NCI-H446 treated with DMSO at 0.1 percent for 48 hours (cell line): Measurements from ENCODE around the gene CLRN1.

Experiments used
- DNase-seq: peaks from one replicate; lab custom pipeline; 2025; lab: John Stamatoyannopoulos, UW

CLRN1 gene

GRCh38 chr3:150975992-150976368, 3.5 kb upstream of the CLRN1 start:
- DNase-seq = no peak

- DNase-seq = no peak
Observed at GRCh38 chr3:150975086-150975991, 2.8 kb upstream of the CLRN1 start.

- no peak for DNase-seq
Observed at GRCh38 chr3:150970665-150971324, 1.7 kb downstream of the CLRN1 start.

GRCh38 chr3:150968341-150969035, 4.0 kb downstream of the CLRN1 start:
- DNase-seq = no peak

- no peak for DNase-seq
Observed at GRCh38 chr3:150965436-150965835, 7.1 kb downstream of the CLRN1 start.

GRCh38 chr3:150961949-150962348, 10.6 kb downstream of the CLRN1 start:
- no peak for DNase-seq

- no peak for DNase-seq
Observed at GRCh38 chr3:150960708-150961684, 11.5 kb downstream of the CLRN1 start.

- DNase-seq = no peak
Observed at GRCh38 chr3:150958683-150959082, 13.8 kb downstream of the CLRN1 start.

- no peak for DNase-seq
Observed at GRCh38 chr3:150956376-150956775, 16.2 kb downstream of the CLRN1 start.

- DNase-seq = no peak
Observed at GRCh38 chr3:150951923-150952322, 20.6 kb downstream of the CLRN1 start.

GRCh38 chr3:150945226-150946032, 27.1 kb downstream of the CLRN1 start:
- no peak for DNase-seq

GRCh38 chr3:150942221-150942620, 30.3 kb downstream of the CLRN1 start:
- DNase-seq = no peak

- no peak for DNase-seq
Observed at GRCh38 chr3:150936693-150937092, 35.8 kb downstream of the CLRN1 start.

- DNase-seq = no peak
Observed at GRCh38 chr3:150933473-150933995, 39.0 kb downstream of the CLRN1 start.

- peak; percentile 5 for DNase-seq
Observed at GRCh38 chr3:150931745-150932144, 40.8 kb downstream of the CLRN1 start.

- no peak for DNase-seq
Observed at GRCh38 chr3:150930839-150931238, 41.7 kb downstream of the CLRN1 start.

- no peak for DNase-seq
Observed at GRCh38 chr3:150928234-150928633, 44.3 kb downstream of the CLRN1 start.

GRCh38 chr3:150926328-150926727, 46.2 kb downstream of the CLRN1 start:
- no peak for DNase-seq

- no peak for DNase-seq
Observed at GRCh38 chr3:150925751-150926201, 46.8 kb downstream of the CLRN1 start.

- DNase-seq = no peak
Observed at GRCh38 chr3:150922611-150923010, 49.9 kb downstream of the CLRN1 start.
